Breast epithelium (tissue), 3 donors: ENCODE data around the gene TOGARAM2.

Experiments used
- POLR2A ChIP-seq: fragments of 450-650 bp; IDR thresholded peaks from one replicate; pipeline ENCODE4 v1.6.1; 2016; ENCODE audit warnings: antibody characterized with exemption, mild to moderate bottlenecking, moderate library complexity
- TF ChIP-seq, protein P1 (sequence below), 3 donors: fragments of 450-650 bp; IDR thresholded peaks; one replicate each; pipeline ENCODE4 v1.5.1; 2016 to 2017; ENCODE audit warnings: antibody characterized with exemption in 3 of 3, mild to moderate bottlenecking in 3 of 3, moderate library complexity in 3 of 3

DNA sequence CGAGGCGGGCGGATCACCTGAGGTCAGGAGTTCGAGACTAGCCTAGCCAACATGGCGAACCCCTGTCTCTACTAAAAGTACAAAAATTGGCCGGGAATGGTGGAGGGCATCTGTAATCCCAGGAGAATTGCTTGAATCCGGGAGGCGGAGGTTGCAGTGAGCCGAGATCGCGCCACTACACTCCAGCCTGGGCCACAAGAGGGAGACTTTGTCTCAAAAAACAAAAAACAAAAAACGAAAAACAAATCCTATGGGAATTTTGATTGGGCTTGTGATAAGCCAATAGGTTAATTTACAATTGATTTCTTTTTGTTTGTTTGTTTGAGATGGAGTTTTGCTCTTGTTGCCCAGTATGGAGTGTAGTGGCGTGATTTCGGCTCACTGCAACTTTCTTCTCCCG is 24.2 kb upstream of the TOGARAM2 start:
- TF ChIP-seq, protein P1, sequence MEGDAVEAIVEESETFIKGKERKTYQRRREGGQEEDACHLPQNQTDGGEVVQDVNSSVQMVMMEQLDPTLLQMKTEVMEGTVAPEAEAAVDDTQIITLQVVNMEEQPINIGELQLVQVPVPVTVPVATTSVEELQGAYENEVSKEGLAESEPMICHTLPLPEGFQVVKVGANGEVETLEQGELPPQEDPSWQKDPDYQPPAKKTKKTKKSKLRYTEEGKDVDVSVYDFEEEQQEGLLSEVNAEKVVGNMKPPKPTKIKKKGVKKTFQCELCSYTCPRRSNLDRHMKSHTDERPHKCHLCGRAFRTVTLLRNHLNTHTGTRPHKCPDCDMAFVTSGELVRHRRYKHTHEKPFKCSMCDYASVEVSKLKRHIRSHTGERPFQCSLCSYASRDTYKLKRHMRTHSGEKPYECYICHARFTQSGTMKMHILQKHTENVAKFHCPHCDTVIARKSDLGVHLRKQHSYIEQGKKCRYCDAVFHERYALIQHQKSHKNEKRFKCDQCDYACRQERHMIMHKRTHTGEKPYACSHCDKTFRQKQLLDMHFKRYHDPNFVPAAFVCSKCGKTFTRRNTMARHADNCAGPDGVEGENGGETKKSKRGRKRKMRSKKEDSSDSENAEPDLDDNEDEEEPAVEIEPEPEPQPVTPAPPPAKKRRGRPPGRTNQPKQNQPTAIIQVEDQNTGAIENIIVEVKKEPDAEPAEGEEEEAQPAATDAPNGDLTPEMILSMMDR (IDR thresholded peaks at IDR 0.05): peak in 1 of 3 donors; percentile 72
- TF ChIP-seq POLR2A: no peak
